NK-92 treated with Interleukin-12 subunit alpha and Interleukin-12 subunit beta, amount 100 ng/mL, for 24 hours (cell line): Measurements from ENCODE around the gene SCUBE2.

Source experiments
- DNase-seq: peaks from one replicate; lab custom pipeline; 2025; lab: John Stamatoyannopoulos, UW

SCUBE2 gene

DNA sequence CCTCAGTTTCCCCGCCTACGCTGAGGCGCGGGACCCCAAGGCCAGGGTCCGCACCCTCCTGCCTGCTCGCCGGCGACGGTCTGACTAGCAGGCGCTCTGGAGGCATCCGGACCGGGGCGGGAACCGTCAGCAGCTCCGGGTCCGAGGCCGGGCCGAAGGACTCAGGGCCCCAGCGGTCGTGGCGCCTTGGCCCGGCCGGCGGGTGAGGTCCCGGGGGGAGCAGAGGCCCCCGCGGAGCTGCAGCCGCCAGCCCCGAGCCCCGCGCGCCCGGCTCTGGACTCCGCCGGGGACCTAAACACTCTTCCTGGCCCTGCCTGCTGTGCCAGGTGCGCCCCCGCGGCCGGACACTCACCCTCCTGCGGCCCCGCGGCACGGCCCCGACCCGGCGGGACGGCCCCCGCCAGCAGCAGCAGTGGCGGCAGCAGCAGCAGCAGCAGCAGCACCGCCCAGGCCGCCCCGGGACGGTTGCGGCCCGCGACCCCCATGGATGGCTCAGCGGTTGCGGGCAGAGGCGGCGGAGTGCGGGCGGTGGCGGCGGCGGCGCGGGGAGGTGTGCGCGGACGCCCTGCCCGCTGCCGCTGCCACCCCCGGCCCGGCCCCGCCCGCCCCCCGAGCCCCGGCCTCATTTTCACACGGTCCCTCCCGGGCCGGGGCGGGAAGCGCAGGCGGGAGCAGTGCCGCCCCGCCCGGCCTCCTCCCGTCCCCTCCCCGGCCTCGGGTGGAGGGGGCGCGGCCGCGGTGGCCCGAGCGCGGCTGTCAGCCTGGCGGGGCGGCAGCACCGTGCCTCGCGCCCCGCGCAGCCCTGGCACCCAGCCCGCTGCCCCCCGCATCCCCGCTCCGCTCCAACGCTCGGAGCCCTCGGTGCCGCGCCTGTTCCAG, at the start of gene SCUBE2:
SCUBE2 (minus strand) TSS at position 556 of the 879 bp plus-strand sequence; CDS start at position 485, 71 bp downstream.
- DNase-seq, result no peak

DNA sequence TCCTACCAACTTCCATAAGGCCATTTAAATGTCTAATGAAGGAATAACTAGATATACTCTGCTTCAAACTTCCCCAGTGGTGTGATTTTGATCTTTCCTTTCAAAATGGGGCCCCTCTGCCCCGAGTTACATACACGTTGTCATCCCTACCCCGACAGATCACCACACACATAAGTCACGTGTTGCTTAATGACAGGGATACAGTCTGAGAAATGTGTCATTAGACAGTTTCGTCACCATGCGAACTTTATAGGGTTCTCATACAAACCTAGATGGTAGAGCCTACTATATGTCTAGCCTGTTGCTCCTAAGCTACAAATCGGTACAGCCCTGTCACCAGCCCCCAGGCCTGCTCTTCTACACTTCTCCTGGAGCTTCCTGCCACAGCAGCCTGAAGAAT, 49.8 kb upstream of the SCUBE2 start:
- no peak for DNase-seq

GRCh38 chr11:9139628-9140357, 48.4 kb upstream of the SCUBE2 start:
- no peak for DNase-seq

GRCh38 chr11:9138612-9139579, 47.5 kb upstream of the SCUBE2 start:
- DNase-seq, result no peak

DNA sequence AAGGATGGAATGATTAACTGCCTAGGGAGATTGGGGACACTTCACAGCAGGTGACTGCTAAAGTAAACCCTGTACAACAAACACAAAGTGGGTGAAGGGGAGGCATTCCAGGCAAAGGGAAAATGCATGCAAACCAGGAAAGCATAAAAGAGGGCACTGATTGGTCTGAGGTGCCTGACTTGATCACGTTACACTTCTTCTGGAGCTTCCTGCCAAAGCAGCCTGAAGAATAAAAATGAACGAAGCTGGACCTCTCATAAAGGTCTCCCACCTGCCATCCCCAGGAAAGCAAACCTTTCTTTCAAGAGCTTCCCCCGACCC, 46.7 kb upstream of the SCUBE2 start:
- no peak for DNase-seq

DNA sequence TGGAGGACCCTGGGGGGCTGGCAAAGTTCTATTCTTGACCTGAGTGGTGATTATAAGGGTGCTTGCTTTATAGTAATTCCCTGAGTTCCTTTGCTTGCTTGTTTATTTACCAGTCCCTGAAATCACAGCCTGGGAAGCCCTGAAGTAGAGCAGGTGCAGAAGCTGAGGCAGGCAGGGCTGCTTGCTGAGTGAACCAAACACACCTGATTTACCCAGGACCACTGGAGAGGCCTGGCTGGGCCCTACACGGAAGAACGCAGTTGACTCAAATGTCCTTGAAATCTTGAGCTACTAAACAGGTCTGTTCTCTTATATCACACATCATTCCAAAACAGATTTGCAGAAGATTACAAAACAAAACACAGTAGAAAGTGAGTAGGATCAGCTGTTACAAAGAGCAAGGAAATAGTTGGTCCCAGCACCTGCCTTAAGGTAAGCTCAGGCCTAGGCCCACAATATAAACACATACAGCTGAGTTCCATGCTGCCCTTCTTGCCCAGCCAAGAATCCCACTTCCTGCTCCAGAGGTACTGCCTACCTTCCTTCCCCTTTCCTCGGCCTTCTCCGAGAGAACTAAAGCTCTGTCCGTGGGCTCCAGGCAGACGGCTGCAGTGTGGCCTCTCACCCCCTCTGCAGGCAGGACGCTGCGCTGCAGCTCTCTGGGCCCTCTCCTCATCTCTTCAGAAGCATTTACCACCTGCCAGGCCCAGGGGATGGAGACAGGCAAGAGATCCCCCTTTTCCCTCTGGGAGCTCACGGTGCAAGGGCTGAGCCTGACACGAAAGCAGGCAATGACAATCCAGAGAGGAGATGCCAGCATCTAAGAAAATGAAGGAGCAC, 46.1 kb upstream of the SCUBE2 start:
- peak; percentile 22 for DNase-seq

- DNase-seq, result no peak
Measured at GRCh38 chr11:9136741-9137140, 45.3 kb upstream of the SCUBE2 start.

GRCh38 chr11:9133956-9134355, 42.6 kb upstream of the SCUBE2 start:
- DNase-seq, result no peak

- DNase-seq, result no peak
Measured at GRCh38 chr11:9132203-9132878, 40.9 kb upstream of the SCUBE2 start.

GRCh38 chr11:9130297-9130696, 38.9 kb upstream of the SCUBE2 start:
- no peak for DNase-seq

DNA sequence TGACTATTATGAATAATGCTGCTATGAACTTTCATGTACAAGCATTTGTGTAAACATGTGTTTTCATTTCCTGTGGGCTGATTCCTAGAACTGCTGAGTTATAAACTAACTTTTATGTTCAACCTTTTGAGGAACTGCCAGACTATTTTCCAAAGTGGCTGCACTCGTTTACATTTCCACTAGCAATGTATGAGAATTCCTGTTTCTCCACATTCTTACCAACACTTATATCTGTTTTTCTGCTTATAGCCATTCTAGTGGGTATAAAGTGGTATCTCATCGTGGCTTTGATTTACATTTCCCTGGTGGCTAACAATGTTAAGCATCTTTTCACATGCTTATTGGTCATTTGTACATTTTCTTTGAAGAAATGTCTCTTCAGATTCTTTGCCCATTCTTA, 35.2 kb upstream of the SCUBE2 start:
- DNase-seq, result no peak

DNA sequence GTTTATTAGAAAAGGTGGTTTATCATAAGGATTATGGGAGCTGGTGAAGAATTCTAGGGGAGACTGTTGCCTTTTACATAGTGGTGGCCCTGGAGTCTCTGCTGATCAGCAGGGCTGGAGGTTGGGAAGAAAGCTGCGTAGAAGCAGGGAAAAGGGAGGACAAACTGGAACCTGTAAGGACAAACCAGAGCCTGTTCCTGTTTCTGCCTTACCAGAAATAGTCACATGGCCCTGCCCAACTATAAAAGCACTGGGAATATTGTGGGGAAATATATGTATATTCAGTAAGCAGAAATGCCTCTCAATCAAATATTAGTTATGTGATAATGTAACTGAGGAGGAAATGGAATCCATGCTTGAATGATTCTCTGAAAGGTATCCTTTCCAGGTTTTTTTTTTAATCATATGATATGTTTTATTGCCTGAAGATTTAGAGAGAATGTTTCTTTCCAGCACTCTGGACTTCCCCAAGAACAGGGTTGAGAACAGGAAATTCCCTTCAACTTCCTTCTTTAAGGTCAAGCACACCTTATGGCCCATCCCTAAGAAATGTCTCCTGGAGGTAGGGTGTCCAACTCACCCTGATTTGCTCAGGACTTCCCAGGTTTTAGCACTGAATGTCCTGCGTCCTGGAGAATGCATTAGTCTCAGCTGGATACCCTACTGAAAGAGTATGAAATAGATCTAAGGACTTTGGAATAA, 33.9 kb upstream of the SCUBE2 start:
- no peak for DNase-seq

- no peak for DNase-seq
Measured at GRCh38 chr11:9123595-9124304, 32.4 kb upstream of the SCUBE2 start.

GRCh38 chr11:9121469-9121796, 30.0 kb upstream of the SCUBE2 start:
- DNase-seq, result no peak

GRCh38 chr11:9120664-9121468, 29.5 kb upstream of the SCUBE2 start:
- DNase-seq, result no peak

DNA sequence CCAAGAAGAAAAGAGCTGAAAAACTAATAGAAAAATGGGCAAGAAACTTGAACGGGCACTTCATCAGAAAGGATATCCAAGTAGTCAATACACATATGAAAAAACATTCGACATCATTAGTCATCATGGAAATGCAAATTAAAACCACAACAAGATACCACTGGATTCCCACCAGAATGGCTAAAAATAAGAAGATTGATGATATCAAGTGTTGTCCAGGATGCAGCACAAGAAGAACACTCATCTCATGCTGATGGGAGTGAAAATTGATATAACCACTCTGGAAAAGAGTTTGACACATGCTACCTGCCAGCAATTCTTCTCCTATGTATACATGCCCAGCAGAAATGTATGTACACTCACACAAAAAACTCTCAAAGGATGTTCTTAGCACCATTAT, 26.9 kb upstream of the SCUBE2 start:
- no peak for DNase-seq

GRCh38 chr11:9112075-9112474, 20.7 kb upstream of the SCUBE2 start:
- no peak for DNase-seq

- DNase-seq, result no peak
Measured at GRCh38 chr11:9109858-9110731, 18.7 kb upstream of the SCUBE2 start.
